ENCODE data around the gene RASSF5. TPM values are rescaled to one million over a fixed set of nuclear protein-coding genes. Genes with fewer than 3 reads are reported as not detected.

RASSF5 gene
- total RNA-seq, 4 donors from 2014 or later, result 14.0 to 16.4 (median 14.5) TPM

DNA sequence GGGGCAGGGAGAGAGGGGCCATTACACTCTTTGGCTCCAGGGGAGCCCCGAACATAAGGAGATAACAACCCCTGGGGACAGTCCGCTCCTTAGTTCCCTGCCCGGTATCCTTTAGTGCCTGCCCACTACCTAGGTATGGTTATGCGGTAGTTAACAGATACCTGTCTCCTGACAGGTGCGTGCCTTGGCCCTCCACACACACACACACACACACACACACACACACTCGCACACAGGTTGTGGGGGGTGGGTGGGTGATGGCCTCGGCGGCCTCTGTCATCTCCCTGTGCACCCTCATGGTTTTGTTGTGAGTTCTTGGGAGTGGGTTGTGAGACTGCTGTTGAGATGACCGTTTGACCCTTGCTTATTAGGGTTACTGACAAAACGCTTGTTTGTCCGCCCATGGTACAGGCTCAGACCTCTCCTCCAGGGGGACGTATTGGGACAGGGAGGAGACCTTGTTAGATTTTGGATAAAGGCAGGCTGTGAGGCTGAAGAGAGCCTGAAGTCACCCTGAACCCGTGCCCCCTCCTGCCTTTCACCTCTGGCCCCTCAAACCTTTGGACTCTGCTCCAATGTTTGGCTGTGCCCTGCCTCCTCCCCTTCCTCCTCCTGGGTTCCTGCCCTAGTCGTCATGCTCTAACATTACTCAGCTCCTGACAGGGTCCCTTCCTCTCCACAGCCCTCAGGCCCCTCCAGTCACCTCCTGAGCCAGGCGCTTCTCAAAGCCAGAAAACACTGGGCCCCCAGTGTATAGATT is 979 bp downstream of the RASSF5 start:
- H3K9me3 ChIP-seq, result no peaks in the 10 kb centered on the region
- TF ChIP-seq POLR2A (IDR thresholded peaks at IDR 0.05), result no peak
- TF ChIP-seq, protein P1, sequence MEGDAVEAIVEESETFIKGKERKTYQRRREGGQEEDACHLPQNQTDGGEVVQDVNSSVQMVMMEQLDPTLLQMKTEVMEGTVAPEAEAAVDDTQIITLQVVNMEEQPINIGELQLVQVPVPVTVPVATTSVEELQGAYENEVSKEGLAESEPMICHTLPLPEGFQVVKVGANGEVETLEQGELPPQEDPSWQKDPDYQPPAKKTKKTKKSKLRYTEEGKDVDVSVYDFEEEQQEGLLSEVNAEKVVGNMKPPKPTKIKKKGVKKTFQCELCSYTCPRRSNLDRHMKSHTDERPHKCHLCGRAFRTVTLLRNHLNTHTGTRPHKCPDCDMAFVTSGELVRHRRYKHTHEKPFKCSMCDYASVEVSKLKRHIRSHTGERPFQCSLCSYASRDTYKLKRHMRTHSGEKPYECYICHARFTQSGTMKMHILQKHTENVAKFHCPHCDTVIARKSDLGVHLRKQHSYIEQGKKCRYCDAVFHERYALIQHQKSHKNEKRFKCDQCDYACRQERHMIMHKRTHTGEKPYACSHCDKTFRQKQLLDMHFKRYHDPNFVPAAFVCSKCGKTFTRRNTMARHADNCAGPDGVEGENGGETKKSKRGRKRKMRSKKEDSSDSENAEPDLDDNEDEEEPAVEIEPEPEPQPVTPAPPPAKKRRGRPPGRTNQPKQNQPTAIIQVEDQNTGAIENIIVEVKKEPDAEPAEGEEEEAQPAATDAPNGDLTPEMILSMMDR (IDR thresholded peaks at IDR 0.05), result no peak
- peaks cover 14 to 71% of the 10 kb centered on the region in 2 donors for H3K4me1 ChIP-seq
- H3K27ac ChIP-seq, result peak overlapping the region in 2 of 3 donors; percentile 3 to 60
- H3K4me3 ChIP-seq (replicated peaks in 1 of 3), result peak overlapping the region in 2 of 3 donors; percentile 74 to 81
- DNase-seq, result no peak
- WGBS, 2 donors, result 51 to 55% methylated on average over 14 to 15 of the region's 15 CpGs
- intact Hi-C loops (cut with DNase I), result no loop called here
- H3K36me3 ChIP-seq, result no peaks in the 10 kb centered on the region
- H3K27me3 ChIP-seq, result no peaks in the 10 kb centered on the region

GRCh38 chr1:206508956-206509355 is 1.6 kb downstream of the RASSF5 start:
- H3K27me3 ChIP-seq, result no peaks in the 10 kb centered on the region
- H3K9me3 ChIP-seq, result no peaks in the 10 kb centered on the region
- 29 to 54% methylated on average over 6 of the region's 6 CpGs for WGBS, 2 donors
- intact Hi-C loops (cut with DNase I), result no loop called here
- DNase-seq, result peak; percentile 31 to 42
- H3K36me3 ChIP-seq, result no peaks in the 10 kb centered on the region
- H3K4me1 ChIP-seq, result peaks cover 14 to 71% of the 10 kb centered on the region in 2 donors
- H3K27ac ChIP-seq, result peak overlapping the region in 1 of 3 donors; percentile 60
- H3K4me3 ChIP-seq (replicated peaks in 1 of 3), result no peak overlapping the region
- TF ChIP-seq POLR2A (IDR thresholded peaks at IDR 0.05), result no peak
- TF ChIP-seq, protein P1 (IDR thresholded peaks at IDR 0.05), result no peak

- Histone ChIP-seq H3K27me3 (no peaks in the 10 kb centered on the region), H3K4me1 (peaks cover 14 to 69% of the 10 kb centered on the region in 2 donors), H3K9me3 (no peaks in the 10 kb centered on the region), H3K27ac (no peak overlapping the region), H3K4me3 (replicated peaks in 1 of 3) (no peak overlapping the region), H3K36me3 (no peaks in the 10 kb centered on the region)
- intact Hi-C loops (cut with DNase I), result no loop called here
- no peak for DNase-seq
- TF ChIP-seq POLR2A (IDR thresholded peaks at IDR 0.05), result no peak
- TF ChIP-seq, protein P1 (IDR thresholded peaks at IDR 0.05), result no peak
- 91 to 92% methylated on average over 12 of the region's 12 CpGs for WGBS, 2 donors
Observed at GRCh38 chr1:206509612-206510257, 2.4 kb downstream of the RASSF5 start.

GRCh38 chr1:206510371-206510770 is 3.0 kb downstream of the RASSF5 start:
- Histone ChIP-seq H3K4me1 (peaks cover 14 to 63% of the 10 kb centered on the region in 2 donors), H3K27me3 (no peaks in the 10 kb centered on the region), H3K9me3 (no peaks in the 10 kb centered on the region), H3K4me3 (replicated peaks in 1 of 3) (no peak overlapping the region), H3K36me3 (no peaks in the 10 kb centered on the region), H3K27ac (no peak overlapping the region)
- TF ChIP-seq, protein P1 (IDR thresholded peaks at IDR 0.05), result no peak
- TF ChIP-seq POLR2A (IDR thresholded peaks at IDR 0.05), result no peak
- intact Hi-C loops (cut with DNase I), result no loop called here
- 95 to 96% methylated on average over 5 of the region's 5 CpGs for WGBS, 2 donors
- DNase-seq, result no peak
